Gastrocnemius medialis (tissue), 4 donors: ENCODE results near the gene DHPS.
"Not testable (repeated sequence)": the region's sequence is repeated elsewhere in the genome, so short reads cannot be mapped to it uniquely, and the experiment has no call there.

Experiments used
- POLR2A ChIP-seq, 2 donors: fragments of 450-650 bp; IDR thresholded peaks; one replicate each; pipeline ENCODE4 v1.6.1; 2017; ENCODE audit warnings: antibody characterized with exemption in 2 of 2, mild to moderate bottlenecking in 2 of 2, moderate library complexity in 2 of 2
- TF ChIP-seq, protein P1 (sequence below), 5 experiments: fragments of 450-650 bp in 3 of 5; fragments of 200-600 bp in 2 of 5; sonication (generic) in 2 of 5; IDR thresholded peaks in 4 of 5; conservative IDR thresholded peaks in 1 of 5; 1 replicate in 4 of 5; 2 replicates in 1 of 5; pipeline ENCODE4 v1.5.1; 2016 to 2019; ENCODE audit warnings: antibody characterized with exemption in 5 of 5, mild to moderate bottlenecking in 3 of 5, moderate library complexity in 3 of 5

- TF ChIP-seq, protein P1, sequence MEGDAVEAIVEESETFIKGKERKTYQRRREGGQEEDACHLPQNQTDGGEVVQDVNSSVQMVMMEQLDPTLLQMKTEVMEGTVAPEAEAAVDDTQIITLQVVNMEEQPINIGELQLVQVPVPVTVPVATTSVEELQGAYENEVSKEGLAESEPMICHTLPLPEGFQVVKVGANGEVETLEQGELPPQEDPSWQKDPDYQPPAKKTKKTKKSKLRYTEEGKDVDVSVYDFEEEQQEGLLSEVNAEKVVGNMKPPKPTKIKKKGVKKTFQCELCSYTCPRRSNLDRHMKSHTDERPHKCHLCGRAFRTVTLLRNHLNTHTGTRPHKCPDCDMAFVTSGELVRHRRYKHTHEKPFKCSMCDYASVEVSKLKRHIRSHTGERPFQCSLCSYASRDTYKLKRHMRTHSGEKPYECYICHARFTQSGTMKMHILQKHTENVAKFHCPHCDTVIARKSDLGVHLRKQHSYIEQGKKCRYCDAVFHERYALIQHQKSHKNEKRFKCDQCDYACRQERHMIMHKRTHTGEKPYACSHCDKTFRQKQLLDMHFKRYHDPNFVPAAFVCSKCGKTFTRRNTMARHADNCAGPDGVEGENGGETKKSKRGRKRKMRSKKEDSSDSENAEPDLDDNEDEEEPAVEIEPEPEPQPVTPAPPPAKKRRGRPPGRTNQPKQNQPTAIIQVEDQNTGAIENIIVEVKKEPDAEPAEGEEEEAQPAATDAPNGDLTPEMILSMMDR (IDR thresholded peaks at IDR 0.05 in 4 of 5, conservative IDR thresholded peaks at IDR 0.05 in 1 of 5): not testable (repeated sequence)
- not testable (repeated sequence) for TF ChIP-seq POLR2A (IDR thresholded peaks at IDR 0.05)
Measured at GRCh38 chr19:12643716-12644115, 38.0 kb downstream of the DHPS start.
